HEK293 (cell line): Measurements from ENCODE around the gene CHRFAM7A.
"Not testable (repeated sequence)": the region's sequence is repeated elsewhere in the genome, so short reads cannot be mapped to it uniquely, and the experiment has no call there.

Source experiments
- CTCF ChIP-seq: fragments of 450-650 bp; formaldehyde crosslinking; IDR thresholded peaks from 2 replicates; pipeline ENCODE4 v1.5.1; 2016; ENCODE audit warnings: missing biosample characterization, missing genetic modification characterization
- KLF10 ChIP-seq: fragments of 450-650 bp; IDR thresholded peaks from 2 replicates; pipeline ENCODE4 v1.5.1; 2018; ENCODE audit warnings: missing biosample characterization, mild to moderate bottlenecking, missing genetic modification characterization
- YY2 ChIP-seq: fragments of 450-650 bp; formaldehyde crosslinking; IDR thresholded peaks from 2 replicates; pipeline ENCODE4 v1.5.1; 2016; ENCODE audit warnings: missing biosample characterization, missing genetic modification characterization
- ZNF121 ChIP-seq: fragments of 450-650 bp; formaldehyde crosslinking; IDR thresholded peaks from 2 replicates; pipeline ENCODE4 v1.5.1; 2016; ENCODE audit warnings: missing biosample characterization, missing genetic modification characterization
- ZNF146 ChIP-seq: fragments of 450-650 bp; formaldehyde crosslinking; IDR thresholded peaks from 2 replicates; pipeline ENCODE4 v1.5.1; 2016; ENCODE audit warnings: missing biosample characterization, missing genetic modification characterization
- ZNF24 ChIP-seq: fragments of 450-650 bp; formaldehyde crosslinking; IDR thresholded peaks from 2 replicates; pipeline ENCODE4 v1.5.1; 2016; ENCODE audit warnings: missing biosample characterization, missing genetic modification characterization
- ZNF274 ChIP-seq, 2 experiments: fragments of 200-500 bp in 1 of 2; fragments of 450-650 bp in 1 of 2; sonication (Bioruptor generic) in 1 of 2; formaldehyde crosslinking in 1 of 2; IDR thresholded peaks; 2 replicates each; pipeline versions ENCODE4 v1.5.1 to v1.6.1; 2014 to 2016; ENCODE audit warnings: borderline replicate concordance in 1 of 2, inconsistent platforms in 1 of 2, low read length in 1 of 2, missing biosample characterization in 1 of 2, missing genetic modification characterization in 1 of 2
- ZNF76 ChIP-seq: fragments of 450-650 bp; formaldehyde crosslinking; IDR thresholded peaks from 2 replicates; pipeline ENCODE4; 2016; ENCODE audit warnings: low read depth, missing biosample characterization, missing genetic modification characterization, borderline replicate concordance
- ZNF843 ChIP-seq: fragments of 450-650 bp; formaldehyde crosslinking; IDR thresholded peaks from 2 replicates; pipeline ENCODE4 v1.5.1; 2016; ENCODE audit warnings: missing biosample characterization, missing genetic modification characterization
- TF ChIP-seq, protein P1 (sequence below): fragments of 450-650 bp; formaldehyde crosslinking; conservative IDR thresholded peaks from 2 replicates; pipeline ENCODE4 v1.5.1; 2016; ENCODE audit warnings: low read depth, missing biosample characterization, missing genetic modification characterization
- TF ChIP-seq, protein P2 (sequence below): fragments of 450-650 bp; formaldehyde crosslinking; IDR thresholded peaks from 2 replicates; pipeline ENCODE4 v1.5.1; 2016; ENCODE audit warnings: missing biosample characterization, missing genetic modification characterization

DNA sequence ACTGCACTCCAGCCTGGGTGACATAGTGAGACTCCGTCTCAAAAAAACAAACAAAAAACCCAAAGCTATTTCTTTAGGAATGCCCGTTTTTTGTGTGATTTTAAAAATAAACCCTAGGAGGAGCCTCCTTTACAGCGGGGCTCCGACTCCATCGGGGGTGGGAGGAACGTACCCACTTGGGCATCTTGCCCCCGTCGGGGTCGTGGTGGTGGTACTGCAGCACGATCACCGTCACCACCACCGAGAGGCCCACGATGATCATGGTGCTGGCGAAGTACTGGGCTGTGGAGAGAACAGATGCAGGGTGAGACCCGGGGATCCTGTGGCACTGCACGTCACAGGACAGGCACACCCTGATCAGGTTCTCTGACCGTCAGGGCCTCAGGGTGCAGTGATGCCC, 26.1 kb downstream of the CHRFAM7A start:
- not testable (repeated sequence) for TF ChIP-seq ZNF843 (tag by site-specific recombination); CTCF; ZNF146 (tag by site-specific recombination); ZNF76; ZNF274 (IDR thresholded peaks at IDR 0.05; ENCODE audit: low read length); ZNF274 (tag by site-specific recombination; IDR thresholded peaks at IDR 0.05; ENCODE audit: borderline replicate concordance); KLF10; YY2; ZNF121; ZNF24 (tag by site-specific recombination)
- TF ChIP-seq, protein P1, sequence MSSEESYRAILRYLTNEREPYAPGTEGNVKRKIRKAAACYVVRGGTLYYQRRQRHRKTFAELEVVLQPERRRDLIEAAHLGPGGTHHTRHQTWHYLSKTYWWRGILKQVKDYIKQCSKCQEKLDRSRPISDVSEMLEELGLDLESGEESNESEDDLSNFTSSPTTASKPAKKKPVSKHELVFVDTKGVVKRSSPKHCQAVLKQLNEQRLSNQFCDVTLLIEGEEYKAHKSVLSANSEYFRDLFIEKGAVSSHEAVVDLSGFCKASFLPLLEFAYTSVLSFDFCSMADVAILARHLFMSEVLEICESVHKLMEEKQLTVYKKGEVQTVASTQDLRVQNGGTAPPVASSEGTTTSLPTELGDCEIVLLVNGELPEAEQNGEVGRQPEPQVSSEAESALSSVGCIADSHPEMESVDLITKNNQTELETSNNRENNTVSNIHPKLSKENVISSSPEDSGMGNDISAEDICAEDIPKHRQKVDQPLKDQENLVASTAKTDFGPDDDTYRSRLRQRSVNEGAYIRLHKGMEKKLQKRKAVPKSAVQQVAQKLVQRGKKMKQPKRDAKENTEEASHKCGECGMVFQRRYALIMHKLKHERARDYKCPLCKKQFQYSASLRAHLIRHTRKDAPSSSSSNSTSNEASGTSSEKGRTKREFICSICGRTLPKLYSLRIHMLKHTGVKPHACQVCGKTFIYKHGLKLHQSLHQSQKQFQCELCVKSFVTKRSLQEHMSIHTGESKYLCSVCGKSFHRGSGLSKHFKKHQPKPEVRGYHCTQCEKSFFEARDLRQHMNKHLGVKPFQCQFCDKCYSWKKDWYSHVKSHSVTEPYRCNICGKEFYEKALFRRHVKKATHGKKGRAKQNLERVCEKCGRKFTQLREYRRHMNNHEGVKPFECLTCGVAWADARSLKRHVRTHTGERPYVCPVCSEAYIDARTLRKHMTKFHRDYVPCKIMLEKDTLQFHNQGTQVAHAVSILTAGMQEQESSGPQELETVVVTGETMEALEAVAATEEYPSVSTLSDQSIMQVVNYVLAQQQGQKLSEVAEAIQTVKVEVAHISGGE (tag by site-specific recombination) = not testable (repeated sequence)
- TF ChIP-seq, protein P2, sequence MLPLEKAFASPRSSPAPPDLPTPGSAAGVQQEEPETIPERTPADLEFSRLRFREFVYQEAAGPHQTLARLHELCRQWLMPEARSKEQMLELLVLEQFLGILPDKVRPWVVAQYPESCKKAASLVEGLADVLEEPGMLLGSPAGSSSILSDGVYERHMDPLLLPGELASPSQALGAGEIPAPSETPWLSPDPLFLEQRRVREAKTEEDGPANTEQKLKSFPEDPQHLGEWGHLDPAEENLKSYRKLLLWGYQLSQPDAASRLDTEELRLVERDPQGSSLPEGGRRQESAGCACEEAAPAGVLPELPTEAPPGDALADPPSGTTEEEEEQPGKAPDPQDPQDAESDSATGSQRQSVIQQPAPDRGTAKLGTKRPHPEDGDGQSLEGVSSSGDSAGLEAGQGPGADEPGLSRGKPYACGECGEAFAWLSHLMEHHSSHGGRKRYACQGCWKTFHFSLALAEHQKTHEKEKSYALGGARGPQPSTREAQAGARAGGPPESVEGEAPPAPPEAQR (tag by site-specific recombination) = not testable (repeated sequence)
